Epidermal melanocyte (primary cell): ENCODE results near the gene ANKDD1A.

Experiments used
- DNase-seq: peaks from one replicate; pipeline ENCODE4 v3.0.0; 2011; ENCODE audit warnings: low spot score; ENCODE audit not compliant: insufficient read length

The ANKDD1A gene

GRCh38 chr15:64923546-64923945 lies 11.8 kb downstream of the ANKDD1A start:
- no peak for DNase-seq

GRCh38 chr15:64925335-64926330 lies 13.9 kb downstream of the ANKDD1A start:
- DNase-seq: no peak

DNA sequence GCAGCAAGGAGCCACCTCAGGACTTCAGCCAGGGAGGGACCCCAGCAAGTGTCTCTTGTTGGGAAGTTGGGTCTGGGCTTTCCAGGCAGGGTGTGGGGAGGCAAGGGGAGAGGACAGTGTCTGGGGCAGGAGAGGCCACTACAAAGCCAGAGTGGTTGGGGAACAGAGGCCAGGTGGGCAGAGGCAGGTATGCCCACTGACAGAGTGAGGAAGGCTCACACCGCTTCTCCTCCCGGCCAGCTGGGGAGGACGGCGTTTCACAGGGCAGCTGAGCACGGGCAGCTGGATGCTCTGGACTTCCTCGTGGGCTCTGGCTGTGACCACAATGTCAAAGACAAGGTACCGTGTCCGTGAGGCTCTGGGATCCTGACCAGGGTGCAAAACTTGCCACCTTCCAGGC lies 15.0 kb downstream of the ANKDD1A start:
- DNase-seq: no peak

- DNase-seq: no peak
Measured at GRCh38 chr15:64928626-64929220, 17.0 kb downstream of the ANKDD1A start.

DNA sequence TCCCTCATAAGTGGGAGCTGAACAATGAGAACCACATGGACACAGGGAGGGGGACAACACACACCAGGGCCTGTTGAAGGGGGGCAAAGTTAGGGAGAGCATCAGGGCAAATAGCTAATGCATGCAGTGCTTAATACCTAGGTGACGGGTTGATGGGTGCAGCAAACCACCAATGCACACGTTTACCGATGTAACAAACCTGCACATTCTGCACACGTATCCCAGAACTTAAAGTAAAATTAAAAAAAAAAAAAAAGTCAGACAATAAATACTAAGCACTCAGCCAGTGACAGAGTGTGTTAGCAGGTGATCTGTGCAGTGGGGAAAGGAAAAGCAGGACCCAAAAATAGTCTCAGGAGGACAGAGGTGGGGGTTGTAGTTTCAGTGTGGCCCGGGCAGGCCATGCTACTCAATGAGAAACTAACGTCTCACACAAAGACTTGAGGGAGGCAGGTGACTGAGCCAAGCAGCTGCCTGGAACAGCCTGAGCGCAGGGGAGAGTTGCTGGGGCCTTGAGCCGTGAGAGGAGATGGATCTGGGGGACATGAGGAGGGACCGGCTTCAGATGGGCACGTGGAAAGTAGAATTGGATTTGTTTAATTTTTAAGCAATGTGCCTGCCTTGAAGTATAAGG lies 18.4 kb downstream of the ANKDD1A start:
- no peak for DNase-seq

- no peak for DNase-seq
Measured at GRCh38 chr15:64930778-64931371, 19.2 kb downstream of the ANKDD1A start.

DNA sequence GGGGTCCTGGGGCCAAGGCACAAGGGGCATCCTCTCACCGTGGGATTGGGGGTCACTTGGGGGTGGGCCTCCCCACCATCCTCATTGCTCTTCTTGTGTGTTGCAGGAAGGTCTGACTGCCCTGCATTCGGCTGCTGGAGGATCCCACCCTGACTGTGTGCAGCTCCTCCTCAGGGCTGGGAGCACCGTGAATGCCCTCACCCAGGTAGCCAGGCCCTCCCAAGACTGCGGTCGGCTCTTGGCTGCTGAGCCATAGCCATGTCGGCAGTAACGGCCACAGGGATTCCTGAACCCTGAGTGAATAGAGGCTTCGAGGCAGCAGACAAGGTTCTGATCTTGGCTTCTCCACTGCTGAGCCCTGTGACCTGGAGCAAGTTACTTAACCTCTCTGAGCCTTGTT lies 19.7 kb downstream of the ANKDD1A start:
- no peak for DNase-seq

GRCh38 chr15:64934023-64934422 lies 22.3 kb downstream of the ANKDD1A start:
- no peak for DNase-seq

DNA sequence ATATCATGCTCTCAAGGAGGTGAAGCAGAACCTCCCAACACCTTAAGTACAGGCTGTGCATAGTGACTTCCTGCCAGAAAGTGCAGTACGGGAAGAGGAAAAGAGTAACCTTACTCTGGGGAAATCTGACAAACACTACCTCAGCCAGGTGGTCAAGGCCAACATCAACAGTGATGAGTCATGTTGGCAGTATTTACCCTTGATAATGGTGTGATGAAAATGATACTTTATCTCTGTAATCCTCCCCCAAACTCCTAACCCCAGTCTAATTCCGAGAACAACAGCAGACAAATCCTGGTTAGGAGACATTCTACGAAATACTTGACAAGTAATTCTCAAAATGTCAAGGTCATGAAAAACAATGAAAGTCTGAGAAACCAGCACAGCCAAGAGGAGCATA lies 26.5 kb downstream of the ANKDD1A start:
- DNase-seq: no peak

GRCh38 chr15:64942356-64942755 lies 30.7 kb downstream of the ANKDD1A start:
- no peak for DNase-seq

- DNase-seq: no peak
Measured at GRCh38 chr15:64943512-64944225, 32.0 kb downstream of the ANKDD1A start.

DNA sequence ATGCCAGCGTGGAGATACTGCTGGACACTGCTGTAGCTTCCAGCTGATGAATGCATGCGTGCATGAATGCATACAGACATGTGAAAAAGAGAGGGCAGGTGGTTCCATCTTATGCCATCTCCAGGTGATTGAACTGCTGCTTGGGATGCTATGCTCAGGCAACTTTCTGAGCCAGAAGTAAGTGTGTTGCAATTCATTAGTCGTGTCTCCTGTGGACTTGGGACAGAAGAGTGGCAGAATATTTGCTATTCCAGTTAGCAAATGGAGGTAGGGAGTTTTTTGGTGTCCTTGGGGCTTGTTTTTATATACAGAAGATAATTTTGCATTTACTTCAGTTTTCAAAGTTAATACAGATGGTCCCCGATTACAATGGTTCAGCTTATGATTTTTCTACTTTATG lies 33.3 kb downstream of the ANKDD1A start:
- DNase-seq: no peak

DNA sequence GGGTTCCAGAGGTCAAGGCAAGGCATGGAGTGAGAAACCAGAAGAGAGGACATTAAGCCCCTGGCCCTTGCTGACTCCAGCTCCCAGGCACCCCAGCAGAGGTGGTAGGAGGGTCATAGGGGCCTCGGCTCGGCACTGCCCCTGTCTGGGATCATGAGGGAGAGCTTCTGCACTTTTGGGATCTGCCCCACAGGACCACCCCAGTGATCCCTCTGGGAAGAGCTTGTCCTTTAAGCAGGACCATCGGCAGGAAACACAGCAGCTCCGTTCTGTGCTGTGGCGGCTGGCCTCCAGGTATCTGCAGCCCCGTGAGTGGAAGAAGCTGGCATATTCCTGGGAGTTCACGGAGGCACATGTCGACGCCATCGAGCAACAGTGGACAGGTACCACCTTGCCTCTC lies 35.5 kb downstream of the ANKDD1A start:
- no peak for DNase-seq

GRCh38 chr15:64948916-64949315 lies 37.2 kb downstream of the ANKDD1A start:
- DNase-seq: no peak

DNA sequence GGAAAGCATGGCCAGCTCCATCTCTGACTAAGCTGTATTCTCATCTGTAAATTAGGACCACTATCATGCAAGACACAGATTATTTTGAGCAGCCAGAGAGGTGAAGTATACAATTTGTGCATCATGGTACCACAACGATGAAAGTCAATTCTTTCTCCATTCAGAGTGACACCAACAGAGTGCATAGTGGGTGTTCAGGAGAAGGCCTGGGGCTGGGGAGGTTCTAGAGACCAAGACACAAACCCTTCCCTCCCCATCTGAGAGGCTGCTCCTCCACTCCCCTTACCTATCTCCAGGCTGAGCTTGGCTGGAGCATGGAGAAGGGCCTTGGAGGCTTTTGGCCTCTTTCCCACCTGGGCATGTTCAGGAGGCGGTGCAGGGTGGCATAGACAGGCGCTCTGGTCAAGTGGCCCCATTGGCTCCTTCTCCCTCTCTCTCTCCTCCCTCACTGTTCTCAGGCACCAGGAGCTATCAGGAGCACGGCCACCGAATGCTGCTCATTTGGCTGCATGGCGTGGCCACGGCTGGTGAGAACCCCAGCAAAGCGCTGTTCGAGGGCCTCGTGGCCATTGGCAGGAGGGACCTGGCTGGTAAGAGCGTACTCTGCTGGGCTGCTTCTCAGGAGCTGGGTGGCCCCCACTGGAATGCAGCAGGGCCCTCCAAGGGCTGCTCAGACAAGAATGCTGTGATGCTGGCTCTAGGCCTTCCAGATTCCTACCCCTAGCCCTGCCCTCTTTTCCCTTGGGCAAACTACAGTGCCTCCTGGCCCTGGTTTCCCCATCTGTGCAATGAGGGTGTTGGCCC lies 37.9 kb downstream of the ANKDD1A start:
- DNase-seq: no peak

- DNase-seq: no peak
Measured at GRCh38 chr15:64950888-64951287, 39.2 kb downstream of the ANKDD1A start.

DNA sequence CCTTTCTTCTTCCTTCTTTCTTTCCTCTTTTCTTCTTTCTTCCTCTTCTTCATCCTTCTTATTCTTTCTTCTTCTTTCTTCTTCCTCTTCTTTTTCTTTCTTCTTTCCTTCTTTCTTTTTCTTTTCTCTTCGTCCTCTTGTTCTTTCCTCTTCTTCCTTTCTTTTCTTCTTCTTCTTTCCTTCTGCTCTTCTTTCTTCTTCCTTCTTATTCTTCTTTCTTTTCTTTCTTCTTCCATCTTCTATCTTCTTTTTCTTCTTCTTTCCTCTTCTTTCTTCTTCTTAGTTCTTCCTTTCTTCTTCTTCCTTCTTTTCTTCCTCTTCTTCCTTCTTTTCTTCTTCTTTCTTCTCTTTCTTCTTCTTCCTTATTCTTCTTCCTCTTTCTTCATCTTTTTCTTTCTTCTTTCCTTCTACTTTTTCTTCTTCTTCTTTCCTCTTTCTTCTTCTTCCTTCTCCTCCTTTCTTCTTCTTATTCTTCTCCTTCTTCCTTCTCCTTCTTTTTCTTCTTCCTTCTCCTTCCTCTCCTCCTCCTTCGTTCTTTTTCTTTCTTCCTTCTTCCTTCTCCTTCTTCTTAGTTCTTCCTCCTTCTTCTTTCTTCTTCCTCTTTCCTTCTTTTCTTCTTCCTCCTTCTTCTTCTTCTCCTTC lies 40.2 kb downstream of the ANKDD1A start:
- no peak for DNase-seq

GRCh38 chr15:64954395-64954794 lies 42.7 kb downstream of the ANKDD1A start:
- DNase-seq: no peak

DNA sequence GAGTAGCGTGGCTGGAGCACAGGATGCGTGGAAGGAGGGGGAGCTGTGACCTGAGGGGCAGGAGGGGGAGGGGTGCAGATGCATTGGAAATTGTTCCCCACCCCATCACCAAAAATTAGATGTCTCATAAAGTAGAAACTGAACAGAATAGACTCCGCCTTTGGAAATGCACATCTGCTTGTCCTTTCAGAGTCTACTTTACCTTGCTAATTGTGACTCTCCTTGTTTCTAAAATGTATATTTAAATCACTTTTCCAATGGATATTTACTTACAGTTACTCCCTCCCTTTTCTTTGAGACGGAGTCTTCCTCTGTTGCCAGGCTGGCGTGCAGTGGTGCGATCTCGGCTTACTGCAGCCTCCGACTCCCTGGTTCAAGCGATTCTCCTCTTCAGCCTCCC lies 47.4 kb downstream of the ANKDD1A start:
- DNase-seq: no peak

DNA sequence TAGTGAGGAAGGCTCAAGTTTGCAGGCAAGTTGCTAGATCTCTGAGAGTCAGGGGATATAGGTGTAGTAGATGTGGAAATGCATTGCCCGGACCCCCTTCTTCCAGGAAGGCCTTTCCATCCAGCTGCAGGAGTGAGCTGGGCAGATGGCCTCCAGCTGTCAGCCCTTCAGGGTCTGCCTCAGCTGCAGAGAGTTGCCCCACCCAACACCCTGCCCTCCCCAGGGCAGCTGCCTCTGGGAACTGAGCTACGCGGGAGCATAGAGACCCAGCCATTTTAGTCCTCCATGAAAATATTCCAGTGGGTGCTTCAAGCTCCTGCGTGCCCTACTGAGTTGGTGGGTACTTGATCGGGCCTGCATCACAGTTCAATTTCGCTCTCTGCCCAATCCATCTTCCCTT lies 48.5 kb downstream of the ANKDD1A start:
- DNase-seq: no peak
